Tibial artery (tissue), 4 donors: ENCODE data around the gene TMEM63A.
A peak's percentile ranks its signal among the peaks of the same experiment; 100 is the strongest.
"Not testable (repeated sequence)": the region's sequence is repeated elsewhere in the genome, so short reads cannot be mapped to it uniquely, and the experiment has no call there.

ENCODE experiments used
- DNase-seq, 2 donors: peaks; one replicate each; pipeline ENCODE4 v3.0.0-alpha.2; 2019
- H3K27ac ChIP-seq, 2 donors: fragments of 200-600 bp; sonication (generic) in 1 of 2; 1 replicate in 1 of 2; 2 replicates in 1 of 2; pipeline ENCODE4 v1.5.1; 2018 to 2019; ENCODE audit warnings: mild to moderate bottlenecking in 1 of 2
- H3K27me3 ChIP-seq, 2 donors: fragments of 200-600 bp; sonication (generic) in 1 of 2; one replicate each; pipeline versions ENCODE4 v1.5.1 to v1.6.0; 2016 to 2019
- H3K36me3 ChIP-seq, 3 donors: fragments of 200-600 bp; sonication (generic) in 2 of 3; one replicate each; pipeline ENCODE4 v1.5.1; 2016 to 2019; ENCODE audit warnings: mild to moderate bottlenecking in 2 of 3
- H3K4me1 ChIP-seq, 4 donors: fragments of 200-600 bp; sonication (generic) in 2 of 4; 1 replicate in 3 of 4; 2 replicates in 1 of 4; pipeline ENCODE4 v1.5.1; 2016 to 2019
- H3K4me3 ChIP-seq, 2 donors: fragments of 200-600 bp; sonication (generic) in 1 of 2; 1 replicate in 1 of 2; 2 replicates in 1 of 2; pipeline ENCODE4 v1.5.1; 2018 to 2019; ENCODE audit warnings: mild to moderate bottlenecking in 2 of 2
- H3K9me3 ChIP-seq, 3 donors: fragments of 200-600 bp; sonication (generic) in 1 of 3; one replicate each; pipeline ENCODE4 v1.5.1; 2016 to 2019
- CTCF ChIP-seq, 2 experiments: fragments of 200-600 bp in 1 of 2; fragments of 450-650 bp in 1 of 2; IDR thresholded peaks; one replicate each; pipeline ENCODE4 v1.5.1; 2017 to 2019; ENCODE audit warnings: antibody characterized with exemption in 2 of 2, mild to moderate bottlenecking in 1 of 2, moderate library complexity in 1 of 2
- intact Hi-C: fragments of 100-400 bp; cut with DNase I; formaldehyde crosslinking; loops from one replicate; pipeline ENCODE4 v1.15.0; 2023; ENCODE audit warnings: low total_unique reads

Gene TMEM63A

DNA sequence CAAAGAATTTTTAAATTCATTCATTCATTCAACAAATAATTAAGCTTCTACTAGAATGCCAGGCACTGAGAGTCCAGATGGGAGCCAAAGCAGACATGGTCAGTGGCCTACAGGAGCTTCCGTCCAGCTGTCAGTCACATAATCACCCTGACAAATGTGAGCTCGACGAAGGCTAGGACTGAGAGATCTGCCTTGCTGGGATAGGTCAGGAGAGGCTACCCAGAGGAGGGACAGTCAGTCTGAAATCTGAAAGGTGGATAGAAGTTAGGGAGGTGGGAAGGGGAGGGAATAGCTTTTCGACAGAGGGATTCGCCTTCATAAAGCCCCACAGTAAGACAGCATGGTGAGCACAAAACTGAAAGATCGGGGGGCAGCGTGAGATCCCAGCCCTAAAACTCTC lies 64.0 kb downstream of the TMEM63A start:
- Histone ChIP-seq H3K27ac (peak overlapping the region; percentile 82 to 93), H3K9me3 (no peaks in the 10 kb centered on the region), H3K36me3 (peaks cover 0 to 5% (median 3%) of the 10 kb centered on the region in 3 donors), H3K4me3 (no peak overlapping the region), H3K4me1 (peaks cover 13 to 71% (median 55%) of the 10 kb centered on the region in 4 donors), H3K27me3 (no peaks in the 10 kb centered on the region)
- no peak for TF ChIP-seq CTCF (IDR thresholded peaks at IDR 0.05)
- intact Hi-C loops, result no loop called here
- DNase-seq, result peak in 1 of 2 donors; percentile 48

GRCh38 chr1:225817611-225818061 lies 64.5 kb downstream of the TMEM63A start:
- TF ChIP-seq CTCF (IDR thresholded peaks at IDR 0.05), result no peak
- Histone ChIP-seq H3K36me3 (peaks cover 0 to 2% (median under 1%) of the 10 kb centered on the region in 3 donors), H3K4me1 (peaks cover 13 to 77% (median 59%) of the 10 kb centered on the region in 4 donors), H3K4me3 (peak overlapping the region in 1 of 2 donors; percentile 2), H3K9me3 (no peaks in the 10 kb centered on the region), H3K27me3 (no peaks in the 10 kb centered on the region), H3K27ac (peak overlapping the region; percentile 82 to 93)
- intact Hi-C loops, result no loop called here
- DNase-seq, result peak; percentile 90 to 96

GRCh38 chr1:225816643-225817538 lies 65.3 kb downstream of the TMEM63A start:
- Histone ChIP-seq H3K36me3 (no peaks in the 10 kb centered on the region), H3K9me3 (no peaks in the 10 kb centered on the region), H3K4me1 (peaks cover 13 to 84% (median 66%) of the 10 kb centered on the region in 4 donors), H3K4me3 (peak overlapping the region; percentile 2), H3K27me3 (no peaks in the 10 kb centered on the region), H3K27ac (peak overlapping the region; percentile 82 to 93)
- intact Hi-C loops, result no loop called here
- peak; percentile 69 to 91 for DNase-seq
- TF ChIP-seq CTCF (IDR thresholded peaks at IDR 0.05), result no peak

DNA sequence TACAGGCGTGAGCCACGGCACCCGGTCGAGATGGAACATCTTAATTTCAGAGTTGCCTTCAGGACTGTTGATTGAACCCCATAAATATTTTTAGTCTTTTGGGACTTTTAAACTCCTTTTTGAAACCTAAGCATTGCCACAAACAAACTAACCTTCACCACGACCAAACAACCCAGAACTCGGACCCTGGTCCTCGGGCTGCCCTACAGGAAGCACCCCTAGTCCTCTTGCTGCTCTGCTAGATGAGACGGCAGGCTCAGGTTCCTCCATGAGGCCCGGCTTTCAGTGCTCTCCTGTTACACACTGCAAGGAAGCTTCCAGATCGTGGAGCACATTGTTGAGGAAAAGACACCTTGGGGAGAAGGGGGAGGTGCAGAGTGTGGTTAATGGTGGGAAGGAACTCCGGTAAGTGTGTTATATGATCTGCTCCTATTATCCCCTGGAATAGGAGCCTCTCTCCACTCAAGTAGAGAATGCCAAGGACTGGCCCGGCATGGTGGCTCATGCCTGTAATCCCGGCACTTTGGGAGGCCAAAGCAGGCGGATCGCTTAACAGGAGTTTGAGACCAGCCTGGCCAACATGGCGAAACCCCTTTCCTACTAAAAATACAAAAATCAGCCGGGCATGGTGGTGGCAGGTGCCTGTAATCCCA lies 66.5 kb downstream of the TMEM63A start:
- H3K36me3 ChIP-seq, result no peaks in the 10 kb centered on the region
- intact Hi-C loops, result no loop called here
- TF ChIP-seq CTCF (IDR thresholded peaks at IDR 0.05), result no peak
- peak overlapping the region; percentile 82 to 93 for H3K27ac ChIP-seq
- peaks cover 13 to 95% (median 75%) of the 10 kb centered on the region in 4 donors for H3K4me1 ChIP-seq
- H3K9me3 ChIP-seq, result no peaks in the 10 kb centered on the region
- DNase-seq, result peak in 1 of 2 donors; percentile 33
- no peak overlapping the region for H3K4me3 ChIP-seq
- H3K27me3 ChIP-seq, result no peaks in the 10 kb centered on the region

DNA sequence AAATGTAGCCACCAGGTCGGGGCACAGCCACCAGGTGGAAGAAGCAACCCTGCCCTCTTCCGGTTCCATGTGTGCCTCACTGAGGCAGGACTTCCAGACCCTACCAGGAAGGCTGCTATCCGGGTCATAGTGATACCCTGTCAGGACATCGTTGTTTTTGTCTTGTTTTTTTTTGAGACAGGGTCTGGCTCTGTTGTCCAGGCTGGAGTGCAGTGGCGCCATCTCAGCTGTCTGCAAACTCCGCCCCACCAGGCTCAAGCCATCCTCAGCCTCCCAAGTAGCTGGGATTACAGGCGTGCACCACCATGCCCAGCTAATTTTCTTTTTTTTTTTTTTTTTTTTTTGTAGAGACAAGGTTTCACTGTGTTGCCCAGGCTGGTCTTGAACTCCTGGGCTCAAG lies 67.1 kb downstream of the TMEM63A start:
- H3K27ac ChIP-seq, result peak overlapping the region; percentile 63 to 93
- intact Hi-C loops, DNase-seq: not testable (repeated sequence)

DNA sequence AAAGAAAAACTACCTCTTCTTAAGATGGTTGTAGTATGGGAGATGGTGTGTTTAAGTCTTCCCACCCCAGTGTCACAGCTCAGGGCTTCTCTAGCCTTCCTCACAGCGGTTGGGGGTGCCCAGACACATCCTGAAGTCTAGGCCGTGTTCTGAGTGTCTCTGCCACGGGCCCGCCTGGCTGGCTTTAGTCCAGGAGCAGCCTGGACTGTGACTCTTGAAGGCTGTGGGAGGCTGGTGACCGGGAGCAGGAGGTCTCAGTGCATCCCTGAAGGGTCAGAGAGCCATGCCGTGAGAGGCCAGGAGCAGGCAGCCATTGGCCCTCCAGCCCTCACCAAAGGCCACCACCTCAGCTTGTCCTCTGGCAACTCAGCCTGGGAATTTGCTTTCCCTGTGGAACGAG lies 67.8 kb downstream of the TMEM63A start:
- peak overlapping the region; percentile 63 to 93 for H3K27ac ChIP-seq
- no peaks in the 10 kb centered on the region for H3K9me3 ChIP-seq
- peaks cover 13 to 88% (median 74%) of the 10 kb centered on the region in 4 donors for H3K4me1 ChIP-seq
- no peak for DNase-seq
- no peaks in the 10 kb centered on the region for H3K36me3 ChIP-seq
- TF ChIP-seq CTCF (IDR thresholded peaks at IDR 0.05), result no peak
- H3K27me3 ChIP-seq, result no peaks in the 10 kb centered on the region
- H3K4me3 ChIP-seq, result no peak overlapping the region
- intact Hi-C loops, result no loop called here

More for the DNA sequence above, 67.1 kb downstream of the TMEM63A start:
- not testable (repeated sequence) for H3K9me3 ChIP-seq, H3K27me3 ChIP-seq, H3K4me3 ChIP-seq, H3K36me3 ChIP-seq
- peaks cover 13 to 92% (median 75%) of the 10 kb centered on the region in 4 donors for H3K4me1 ChIP-seq
